Stomach (tissue), 9 donors: Measurements from ENCODE around the gene PARP8. TPM values are rescaled to one million over a fixed set of nuclear protein-coding genes. Genes with fewer than 3 reads are reported as not detected.

Experiments
- DNase-seq, 2 donors: peaks; one replicate each; pipeline versions ENCODE4 v3.0.0 to v3.0.0-alpha.2; 2013 to 2019
- H3K27ac ChIP-seq, 5 donors: fragments of 200-600 bp in 4 of 5; sonication (generic) in 4 of 5; one replicate each; pipeline ENCODE4 v1.5.1; 2013 to 2019; ENCODE audit warnings: mild to moderate bottlenecking in 1 of 5, moderate library complexity in 1 of 5
- H3K27me3 ChIP-seq, 3 donors: fragments of 200-600 bp; sonication (generic); one replicate each; pipeline ENCODE4 v1.5.1; 2017 to 2019; ENCODE audit warnings: mixed run types in 1 of 3
- H3K36me3 ChIP-seq, 4 donors: fragments of 200-600 bp; sonication (generic); 1 replicate in 3 of 4; 2 replicates in 1 of 4; pipeline ENCODE4 v1.5.1; 2016 to 2019
- H3K4me1 ChIP-seq, 4 donors: fragments of 200-600 bp; sonication (generic); one replicate each; pipeline ENCODE4 v1.5.1; 2016 to 2019
- H3K4me3 ChIP-seq, 4 donors: fragments of 200-600 bp; sonication (generic) in 3 of 4; one replicate each; pipeline ENCODE4 v1.5.1; 2016 to 2019; ENCODE audit warnings: mild to moderate bottlenecking in 1 of 4
- H3K9me3 ChIP-seq, 4 donors: fragments of 200-600 bp; sonication (generic); one replicate each; pipeline ENCODE4 v1.5.1; 2016 to 2019
- EP300 ChIP-seq: sonication (generic); formaldehyde crosslinking; IDR thresholded peaks from one replicate; pipeline ENCODE4 v1.6.1; 2017; ENCODE audit warnings: antibody characterized with exemption
- POLR2A ChIP-seq, 4 donors: fragments of 450-650 bp; IDR thresholded peaks; one replicate each; pipeline ENCODE4 v1.6.1; 2016; ENCODE audit warnings: antibody characterized with exemption in 4 of 4, control low read depth in 2 of 4, mild to moderate bottlenecking in 1 of 4, moderate library complexity in 1 of 4
- POLR2AphosphoS5 ChIP-seq, 3 donors: sonication (generic); formaldehyde crosslinking; IDR thresholded peaks; one replicate each; pipeline ENCODE4 v1.6.1; 2016; ENCODE audit warnings: antibody characterized with exemption in 3 of 3
- WGBS, 5 donors: extraction: QIAGEN DNeasy Blood & Tissue Kit in 3 of 5; methylation state at CpG; one replicate each; pipeline versions ENCODE4 v1.1.5 to v1.1.7; 2013 to 2018; 5-methylcytosine and 5-hydroxymethylcytosine counted together
- intact Hi-C: fragments of 100-400 bp; cut with DNase I; formaldehyde crosslinking; loops from one replicate; pipeline ENCODE4 v1.15.1; 2023; ENCODE audit warnings: low total_unique reads
- polyA plus RNA-seq, 3 donors: library from polyadenylated mRNA; stranded (reverse); fragments of 200-250 nt; gene quantifications; one replicate each; pipeline ENCODE4 v1.2.3, GENCODE V29; 2013
- total RNA-seq, 5 donors: library from RNA; depleted of rRNA; stranded (reverse); fragments of >200 nt; gene quantifications; one replicate each; pipeline versions ENCODE4 v1.1.0 to v1.2.3, GENCODE V29; 2014 to 2016
- TF ChIP-seq, protein P1 (sequence below), 7 experiments: fragments of 450-650 bp in 4 of 7; fragments of 200-600 bp in 3 of 7; sonication (generic) in 3 of 7; IDR thresholded peaks; one replicate each; pipeline ENCODE4 v1.5.1; 2016 to 2019; ENCODE audit warnings: antibody characterized with exemption in 7 of 7, control low read depth in 2 of 7, mild to moderate bottlenecking in 1 of 7
- donor health status: healthy with polysubstance abuse.
- donor health status: Bipolar disorder and iron deficiency.
- donor health status: healthy.

The PARP8 gene
- total and polyA plus RNA-seq, 8 donors, result 6.7 to 54.2 (median 22.4) TPM

DNA sequence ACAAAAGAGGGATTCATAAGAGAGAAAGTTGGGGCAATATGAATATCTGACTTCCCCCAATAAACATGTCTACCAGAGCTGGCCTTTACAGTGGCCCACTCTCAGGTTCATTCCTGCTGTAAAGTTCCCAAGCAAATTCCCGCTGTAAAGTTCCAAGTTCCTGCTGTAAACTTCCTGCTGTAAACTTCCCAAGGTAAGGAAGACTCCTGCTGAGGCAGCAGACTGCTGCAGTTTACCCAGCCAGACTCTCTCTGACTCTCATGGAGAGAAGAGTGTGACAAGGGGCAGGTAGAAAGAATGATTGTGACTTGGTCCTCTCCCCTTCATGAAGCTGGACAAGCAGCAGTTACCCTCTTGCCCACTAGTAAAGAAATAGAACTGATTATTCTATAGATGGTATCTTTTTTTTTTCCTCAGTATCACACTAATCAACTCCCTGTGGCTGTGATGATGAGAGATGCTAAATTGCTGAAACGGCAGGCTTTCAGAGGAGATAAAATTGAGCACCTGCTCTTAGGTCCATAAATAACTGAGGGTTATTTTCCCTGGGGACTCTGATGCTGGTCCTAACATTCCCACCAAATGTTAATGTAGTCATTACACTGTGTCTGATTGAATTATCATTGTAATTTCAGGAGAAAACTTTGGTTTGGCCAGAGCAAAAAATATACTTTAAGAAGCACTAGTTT is 220.4 kb downstream of the PARP8 start:
- Histone ChIP-seq H3K4me3 (no peak overlapping the region), H3K27ac (no peak overlapping the region), H3K9me3 (no peaks in the 10 kb centered on the region), H3K36me3 (no peaks in the 10 kb centered on the region), H3K4me1 (no peaks in the 10 kb centered on the region), H3K27me3 (no peaks in the 10 kb centered on the region)
- no peak for DNase-seq
- TF ChIP-seq, protein P1, sequence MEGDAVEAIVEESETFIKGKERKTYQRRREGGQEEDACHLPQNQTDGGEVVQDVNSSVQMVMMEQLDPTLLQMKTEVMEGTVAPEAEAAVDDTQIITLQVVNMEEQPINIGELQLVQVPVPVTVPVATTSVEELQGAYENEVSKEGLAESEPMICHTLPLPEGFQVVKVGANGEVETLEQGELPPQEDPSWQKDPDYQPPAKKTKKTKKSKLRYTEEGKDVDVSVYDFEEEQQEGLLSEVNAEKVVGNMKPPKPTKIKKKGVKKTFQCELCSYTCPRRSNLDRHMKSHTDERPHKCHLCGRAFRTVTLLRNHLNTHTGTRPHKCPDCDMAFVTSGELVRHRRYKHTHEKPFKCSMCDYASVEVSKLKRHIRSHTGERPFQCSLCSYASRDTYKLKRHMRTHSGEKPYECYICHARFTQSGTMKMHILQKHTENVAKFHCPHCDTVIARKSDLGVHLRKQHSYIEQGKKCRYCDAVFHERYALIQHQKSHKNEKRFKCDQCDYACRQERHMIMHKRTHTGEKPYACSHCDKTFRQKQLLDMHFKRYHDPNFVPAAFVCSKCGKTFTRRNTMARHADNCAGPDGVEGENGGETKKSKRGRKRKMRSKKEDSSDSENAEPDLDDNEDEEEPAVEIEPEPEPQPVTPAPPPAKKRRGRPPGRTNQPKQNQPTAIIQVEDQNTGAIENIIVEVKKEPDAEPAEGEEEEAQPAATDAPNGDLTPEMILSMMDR (IDR thresholded peaks at IDR 0.05), result no peak
- TF ChIP-seq EP300 (no peak), POLR2AphosphoS5 (IDR thresholded peaks at IDR 0.05) (no peak), POLR2A (IDR thresholded peaks at IDR 0.05) (no peak)
- WGBS, 5 donors, result 39 to 48% (median 44%) methylated on average over 2 of the region's 2 CpGs
- intact Hi-C loops, result no loop called here

DNA sequence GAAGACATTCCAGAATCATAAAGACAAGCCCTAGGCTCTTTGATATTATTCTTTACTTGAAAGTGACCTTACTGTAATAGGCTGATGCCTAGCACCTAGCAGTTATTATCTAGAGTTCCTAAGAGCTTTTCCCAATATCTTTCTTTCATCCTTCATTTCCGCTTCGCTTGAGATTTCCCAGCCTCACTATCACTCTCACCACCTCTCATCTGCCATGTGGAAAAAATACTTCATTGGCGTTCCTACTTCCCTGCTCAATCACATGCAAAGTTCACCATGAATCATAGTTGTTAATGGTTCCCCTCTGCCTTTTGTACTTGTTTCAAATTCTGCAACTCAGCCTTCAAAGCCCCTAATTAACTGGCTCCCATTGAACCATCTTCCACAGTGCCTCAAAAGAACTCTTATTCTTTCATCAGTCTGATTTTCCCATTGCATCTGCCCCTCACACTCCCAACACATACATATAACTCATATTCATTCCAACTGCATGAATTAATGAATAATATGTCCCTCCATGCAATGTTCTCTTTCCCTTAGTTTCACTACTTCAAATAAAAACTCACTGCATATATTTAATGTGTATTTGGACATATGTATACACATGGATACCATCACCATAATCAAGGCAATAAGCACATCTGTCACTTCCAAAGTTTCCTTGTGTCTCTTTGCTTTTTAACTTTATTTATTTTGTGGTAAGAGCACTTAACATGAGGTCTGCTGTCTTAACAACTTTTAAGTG is 221.6 kb downstream of the PARP8 start:
- H3K27ac ChIP-seq, result no peak overlapping the region
- 89 to 95% (median 90%) methylated on average over 3 of the region's 3 CpGs for WGBS, 5 donors
- no peak overlapping the region for H3K4me3 ChIP-seq
- H3K27me3 ChIP-seq, result no peaks in the 10 kb centered on the region
- no peak for DNase-seq
- no peaks in the 10 kb centered on the region for H3K4me1 ChIP-seq
- intact Hi-C loops, result no loop called here
- TF ChIP-seq, protein P1 (IDR thresholded peaks at IDR 0.05), result no peak
- TF ChIP-seq POLR2AphosphoS5 (IDR thresholded peaks at IDR 0.05) (no peak), POLR2A (IDR thresholded peaks at IDR 0.05) (no peak), EP300 (no peak)
- H3K36me3 ChIP-seq, result no peaks in the 10 kb centered on the region
- H3K9me3 ChIP-seq, result no peaks in the 10 kb centered on the region

DNA sequence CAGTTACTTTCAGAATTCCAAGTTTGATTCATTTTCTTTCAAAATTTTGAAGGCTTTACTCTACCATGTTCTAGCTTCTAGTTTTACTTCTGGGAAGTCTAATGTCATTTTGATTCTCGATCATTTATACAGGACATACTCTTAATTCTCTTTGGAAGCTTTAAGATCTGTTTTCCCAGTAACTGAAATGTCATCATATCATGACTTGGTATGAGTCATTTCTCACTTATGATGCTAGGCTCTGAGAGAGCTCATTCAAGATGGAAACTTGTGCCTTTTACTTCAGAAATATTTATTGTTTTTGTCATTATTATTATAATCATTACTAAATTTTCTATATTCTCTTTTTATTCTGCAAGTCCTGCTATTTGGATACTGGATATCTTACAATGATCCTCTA is 222.3 kb downstream of the PARP8 start:
- no peaks in the 10 kb centered on the region for H3K27me3 ChIP-seq
- H3K9me3 ChIP-seq, result no peaks in the 10 kb centered on the region
- H3K4me3 ChIP-seq, result no peak overlapping the region
- H3K36me3 ChIP-seq, result no peaks in the 10 kb centered on the region
- H3K27ac ChIP-seq, result no peak overlapping the region
- no peak for DNase-seq
- no peaks in the 10 kb centered on the region for H3K4me1 ChIP-seq
- no peak for TF ChIP-seq POLR2A (IDR thresholded peaks at IDR 0.05)
- no peak for TF ChIP-seq POLR2AphosphoS5 (IDR thresholded peaks at IDR 0.05)
- TF ChIP-seq EP300, result no peak
- TF ChIP-seq, protein P1 (IDR thresholded peaks at IDR 0.05), result no peak
- intact Hi-C loops, result no loop called here
- 81 to 91% (median 90%) methylated on average over 1 of the region's 1 CpG for WGBS, 5 donors

DNA sequence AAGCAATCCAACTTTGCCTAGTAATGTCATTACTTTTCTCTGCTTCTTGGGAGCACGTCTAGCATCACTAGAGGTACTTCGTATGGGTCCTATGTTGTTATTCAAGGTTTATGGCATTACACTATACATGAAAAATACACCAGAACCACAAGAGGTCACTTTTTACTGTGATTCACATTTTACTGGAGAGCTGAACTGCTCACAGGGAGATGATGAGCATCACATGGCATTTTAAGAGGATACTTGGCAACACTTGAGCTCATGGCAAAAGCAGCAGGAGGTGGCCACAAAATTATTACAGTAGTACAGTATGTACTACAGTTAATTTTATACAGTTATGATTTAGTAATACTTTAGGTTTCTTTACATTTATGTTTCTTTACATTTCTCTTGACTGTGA is 223.4 kb downstream of the PARP8 start:
- intact Hi-C loops, result no loop called here
- 51 to 70% (median 61%) methylated on average over 2 of the region's 2 CpGs for WGBS, 5 donors
- Histone ChIP-seq H3K27ac (no peak overlapping the region), H3K4me1 (no peaks in the 10 kb centered on the region), H3K4me3 (no peak overlapping the region), H3K9me3 (no peaks in the 10 kb centered on the region), H3K36me3 (no peaks in the 10 kb centered on the region), H3K27me3 (no peaks in the 10 kb centered on the region)
- TF ChIP-seq EP300 (no peak), POLR2A (IDR thresholded peaks at IDR 0.05) (no peak), POLR2AphosphoS5 (IDR thresholded peaks at IDR 0.05) (no peak)
- TF ChIP-seq, protein P1 (IDR thresholded peaks at IDR 0.05), result no peak
- DNase-seq, result peak in 1 of 2 donors; percentile 5

Other genes with a start within 250 kb of the PARP8 start
- 10 to 100 TPM in 3 of 5 donors, 1 to 10 TPM in 1, under 1 TPM in 1; 0.58 to 24.1 (median 11.9) TPM for gene EMB, start 225.3 kb upstream of the PARP8 start, total RNA-seq
- gene EMB, start 225.3 kb upstream of the PARP8 start, polyA plus RNA-seq, result 1 to 10 TPM; 1.5 to 5.2 (median 3.5) TPM